ENCODE results near the gene RAB25. TPM values are rescaled to one million over a fixed set of nuclear protein-coding genes. Genes with fewer than 3 reads are reported as not detected.

RAB25 gene
- total RNA-seq (10 to 100 TPM; 62.7 to 75.2 TPM), polyA plus RNA-seq (100 to 1,000 TPM in 1 of 2 donors, 10 to 100 TPM in 1; 99.2 to 156 TPM)
- long read RNA-seq, donor 1, transcript RAB25-205 (3 exons, 539 nt), result minor isoform, 6 of 73 reads
- long read RNA-seq, donor 1, transcript RAB25-201 (5 exons, 1,110 nt), result major isoform, 44 of 73 reads
- long read RNA-seq, donor 1, transcript RAB25-203 (4 exons, 681 nt), result minor isoform, 6 of 73 reads
- long read RNA-seq, donor 1, partial matches to known transcripts, result 16 of 73 reads
- long read RNA-seq, donor 1, other reads (novel, unspliced or antisense), result 0 of 73 reads
- long read RNA-seq, donor 2, transcript RAB25-201 (5 exons, 1,110 nt), result major isoform, 12 of 14 reads
- long read RNA-seq, donor 2, partial matches to known transcripts, result 0 of 14 reads
- long read RNA-seq, donor 2, other reads (novel, unspliced or antisense), result 0 of 14 reads
- long read RNA-seq, donor 3, transcript RAB25-205 (3 exons, 539 nt), result minor isoform, 5 of 27 reads
- long read RNA-seq, donor 3, transcript RAB25-201 (5 exons, 1,110 nt), result major isoform, 19 of 27 reads
- long read RNA-seq, donor 3, partial matches to known transcripts, result 0 of 27 reads
- long read RNA-seq, donor 3, other reads (novel, unspliced or antisense), result 0 of 27 reads
- long read RNA-seq, donor 4, transcript RAB25-201 (5 exons, 1,110 nt), result major isoform, 8 of 11 reads
- long read RNA-seq, donor 4, partial matches to known transcripts, result 0 of 11 reads
- long read RNA-seq, donor 4, other reads (novel, unspliced or antisense), result 0 of 11 reads
- long read RNA-seq, donor 5, transcript RAB25-201 (5 exons, 1,110 nt), result major isoform, 21 of 40 reads
- long read RNA-seq, donor 5, transcript RAB25-203 (4 exons, 681 nt), result minor isoform, 5 of 40 reads
- long read RNA-seq, donor 5, partial matches to known transcripts, result 10 of 40 reads
- long read RNA-seq, donor 5, other reads (novel, unspliced or antisense), result 0 of 40 reads

DNA sequence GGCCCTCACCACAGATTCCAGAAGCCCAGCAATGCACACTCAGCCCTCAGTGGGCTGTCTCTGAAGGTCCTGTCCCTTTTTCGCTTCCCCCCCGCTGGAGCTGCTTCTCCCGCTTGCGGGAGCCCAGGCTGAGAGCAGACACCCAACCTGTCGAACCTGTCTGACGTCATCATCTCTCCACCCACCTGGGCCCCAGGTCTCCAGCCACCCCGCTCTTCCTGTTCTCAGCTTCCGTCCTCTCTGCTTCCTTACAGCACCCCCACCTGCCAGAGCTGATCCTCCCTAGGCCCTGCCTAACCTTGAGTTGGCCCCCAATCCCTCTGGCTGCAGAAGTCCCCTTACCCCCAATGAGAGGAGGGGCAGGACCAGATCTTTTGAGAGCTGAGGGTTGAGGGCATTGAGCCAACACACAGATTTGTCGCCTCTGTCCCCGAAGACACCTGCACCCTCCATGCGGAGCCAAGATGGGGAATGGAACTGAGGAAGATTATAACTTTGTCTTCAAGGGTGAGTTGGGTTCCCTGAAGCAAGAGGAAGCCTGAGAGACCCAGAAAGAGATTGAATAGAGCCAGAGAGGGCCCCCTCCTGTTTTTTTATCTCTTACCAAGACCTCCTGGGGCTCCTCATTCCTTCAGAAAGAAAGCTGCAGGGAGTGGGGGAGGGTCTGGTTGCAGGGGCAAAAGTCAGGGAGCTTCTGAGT lies at the start of gene RAB25:
Gene RAB25 (plus strand): TSS at position 224 of the 700 bp plus-strand sequence. CDS start 241 bp downstream, at position 465.
- ATAC-seq (ENCODE audit: insufficient read depth, low FRiP score) (peak; percentile 59), DNase-seq (peak; percentile 66 to 86 (median 77))
- TF ChIP-seq, protein P1, sequence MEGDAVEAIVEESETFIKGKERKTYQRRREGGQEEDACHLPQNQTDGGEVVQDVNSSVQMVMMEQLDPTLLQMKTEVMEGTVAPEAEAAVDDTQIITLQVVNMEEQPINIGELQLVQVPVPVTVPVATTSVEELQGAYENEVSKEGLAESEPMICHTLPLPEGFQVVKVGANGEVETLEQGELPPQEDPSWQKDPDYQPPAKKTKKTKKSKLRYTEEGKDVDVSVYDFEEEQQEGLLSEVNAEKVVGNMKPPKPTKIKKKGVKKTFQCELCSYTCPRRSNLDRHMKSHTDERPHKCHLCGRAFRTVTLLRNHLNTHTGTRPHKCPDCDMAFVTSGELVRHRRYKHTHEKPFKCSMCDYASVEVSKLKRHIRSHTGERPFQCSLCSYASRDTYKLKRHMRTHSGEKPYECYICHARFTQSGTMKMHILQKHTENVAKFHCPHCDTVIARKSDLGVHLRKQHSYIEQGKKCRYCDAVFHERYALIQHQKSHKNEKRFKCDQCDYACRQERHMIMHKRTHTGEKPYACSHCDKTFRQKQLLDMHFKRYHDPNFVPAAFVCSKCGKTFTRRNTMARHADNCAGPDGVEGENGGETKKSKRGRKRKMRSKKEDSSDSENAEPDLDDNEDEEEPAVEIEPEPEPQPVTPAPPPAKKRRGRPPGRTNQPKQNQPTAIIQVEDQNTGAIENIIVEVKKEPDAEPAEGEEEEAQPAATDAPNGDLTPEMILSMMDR (IDR thresholded peaks at IDR 0.05; ENCODE audit: control extremely low read depth, extremely low read depth), result no peak
- Histone ChIP-seq H3K27ac (ENCODE audit: low read depth in 1 of 2, low read length in 1 of 2) (peak within 1 kb of the TSS in 1 of 2 donors; percentile 59), H3K9ac (ENCODE audit: insufficient read depth in 1 of 2, low read length in 2 of 2) (peak within 1 kb of the TSS; percentile 48 to 55), H3K36me3 (ENCODE audit: control insufficient read depth in 4 of 4, insufficient read depth in 4 of 4, low read length in 4 of 4) (peaks cover 0 to 2% (median 2%) of the 10 kb centered on the region in 4 donors), H3K4me3 (peak within 1 kb of the TSS; percentile 20), H3K4me1 (ENCODE audit: control insufficient read depth in 5 of 5, insufficient read depth in 5 of 5, low read length in 5 of 5) (peaks cover 0 to 6% (median 0%) of the 10 kb centered on the region in 5 donors), H3K9me3 (ENCODE audit: control insufficient read depth in 4 of 4, insufficient read depth in 3 of 4, low read length in 3 of 4) (no peaks in the 10 kb centered on the region), H3K27me3 (ENCODE audit: control insufficient read depth in 3 of 3, insufficient read depth in 3 of 3, low read length in 2 of 3) (no peaks in the 10 kb centered on the region)
- 58 to 68% methylated on average over 11 of the region's 11 CpGs for WGBS, 2 donors

DNA sequence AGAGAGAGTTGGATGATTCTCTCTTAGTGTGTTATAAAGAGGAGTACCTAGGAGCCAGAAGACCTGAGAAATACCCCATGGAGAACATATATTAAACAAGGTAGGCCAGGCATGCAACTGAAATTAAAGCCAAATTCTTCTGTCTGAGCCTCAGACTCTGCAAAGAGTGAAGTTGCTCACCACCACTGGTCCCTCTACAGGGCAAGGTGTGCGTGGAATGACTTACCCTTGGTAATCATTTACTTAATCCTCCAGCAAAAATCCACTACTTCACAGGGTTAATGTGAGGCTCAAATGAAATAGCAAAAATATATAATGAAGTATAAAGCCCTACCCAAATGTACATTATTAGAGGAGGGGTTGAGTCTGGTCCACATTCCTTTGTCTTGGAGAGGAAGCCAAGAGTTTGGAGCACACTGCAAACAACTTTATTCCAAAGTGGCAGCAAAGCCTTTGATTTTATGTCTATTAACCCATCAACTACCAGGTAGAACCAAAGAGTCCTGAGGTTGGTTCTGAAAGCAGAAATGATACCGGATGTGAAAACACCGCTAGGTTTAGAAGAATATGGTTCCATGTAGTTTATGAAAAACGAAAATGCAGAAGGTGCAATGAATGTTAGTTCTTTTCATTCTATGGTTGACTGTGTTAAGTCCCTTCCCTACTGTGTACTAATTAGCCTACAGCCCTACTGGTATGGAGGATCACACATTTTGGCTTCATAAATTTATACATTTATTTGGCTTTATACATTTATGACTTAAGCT lies 48.7 kb upstream of the RAB25 start:
- ATAC-seq (ENCODE audit: insufficient read depth, low FRiP score) (no peak), DNase-seq (peak in 1 of 3 donors; percentile 38)
- Histone ChIP-seq H3K27ac (ENCODE audit: low read depth in 1 of 2, low read length in 1 of 2) (no peak overlapping the region), H3K36me3 (ENCODE audit: control insufficient read depth in 4 of 4, insufficient read depth in 4 of 4, low read length in 4 of 4) (peaks cover 36 to 46% (median 40%) of the 10 kb centered on the region in 4 donors), H3K4me1 (ENCODE audit: control insufficient read depth in 5 of 5, insufficient read depth in 5 of 5, low read length in 5 of 5) (no peaks in the 10 kb centered on the region), H3K9ac (ENCODE audit: insufficient read depth in 1 of 2, low read length in 2 of 2) (no peak overlapping the region), H3K27me3 (ENCODE audit: control insufficient read depth in 3 of 3, insufficient read depth in 3 of 3, low read length in 2 of 3) (no peaks in the 10 kb centered on the region), H3K9me3 (ENCODE audit: control insufficient read depth in 4 of 4, insufficient read depth in 3 of 4, low read length in 3 of 4) (no peaks in the 10 kb centered on the region), H3K4me3 (no peak overlapping the region)
- TF ChIP-seq, protein P1 (IDR thresholded peaks at IDR 0.05; ENCODE audit: control extremely low read depth, extremely low read depth), result no peak
- WGBS, 2 donors, result 72 to 82% methylated on average over 4 of the region's 4 CpGs

DNA sequence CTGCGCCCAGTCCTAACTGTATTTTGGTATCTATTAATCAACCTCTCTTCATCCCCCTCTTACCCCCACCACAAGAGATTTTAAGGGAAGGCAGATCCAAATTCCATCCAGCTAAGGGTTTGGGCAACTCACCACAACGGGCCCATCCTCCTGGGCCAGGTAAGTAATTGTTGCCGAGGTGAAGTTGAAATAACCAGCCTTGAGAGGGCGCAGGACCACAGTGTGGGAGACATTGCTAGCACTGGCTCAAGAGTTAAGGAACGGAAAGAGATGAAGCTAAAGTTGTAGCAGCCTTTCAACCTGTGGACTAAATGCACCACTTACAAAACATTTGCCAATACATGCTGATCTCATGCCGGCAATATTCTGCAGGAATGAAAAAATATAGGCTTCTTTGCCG lies 46.1 kb upstream of the RAB25 start:
- Histone ChIP-seq H3K4me3 (no peak overlapping the region), H3K4me1 (ENCODE audit: control insufficient read depth in 5 of 5, insufficient read depth in 5 of 5, low read length in 5 of 5) (peaks cover 0 to 5% (median 3%) of the 10 kb centered on the region in 5 donors), H3K9me3 (ENCODE audit: control insufficient read depth in 4 of 4, insufficient read depth in 3 of 4, low read length in 3 of 4) (no peaks in the 10 kb centered on the region), H3K36me3 (ENCODE audit: control insufficient read depth in 4 of 4, insufficient read depth in 4 of 4, low read length in 4 of 4) (peaks cover 29 to 59% (median 38%) of the 10 kb centered on the region in 4 donors), H3K9ac (ENCODE audit: insufficient read depth in 1 of 2, low read length in 2 of 2) (no peak overlapping the region), H3K27me3 (ENCODE audit: control insufficient read depth in 3 of 3, insufficient read depth in 3 of 3, low read length in 2 of 3) (no peaks in the 10 kb centered on the region), H3K27ac (ENCODE audit: low read depth in 1 of 2, low read length in 1 of 2) (no peak overlapping the region)
- TF ChIP-seq, protein P1 (IDR thresholded peaks at IDR 0.05; ENCODE audit: control extremely low read depth, extremely low read depth), result no peak
- WGBS, 2 donors, result 89 to 93% methylated on average over 7 of the region's 7 CpGs
- ATAC-seq (ENCODE audit: insufficient read depth, low FRiP score) (no peak), DNase-seq (no peak)
